Smooth muscle cell (in vitro differentiated cells): ENCODE measurements around the gene DCAF16. TPM values are rescaled to one million over a fixed set of nuclear protein-coding genes. Genes with fewer than 3 reads are reported as not detected.

Source experiments
- DNase-seq: peaks from one replicate; lab custom pipeline; 2025; ENCODE audit not compliant: unreplicated experiment; lab: John Stamatoyannopoulos, UW
- H2AFZ ChIP-seq: fragments of 200-600 bp; sonication (generic); 2 replicates; pipeline ENCODE4 v1.6.0; 2016; ENCODE audit warnings: antibody characterized with exemption, low read depth, mild to moderate bottlenecking
- H3F3A ChIP-seq: fragments of 200-600 bp; sonication (generic); 2 replicates; pipeline ENCODE4 v1.6.0; 2017; ENCODE audit warnings: antibody characterized with exemption, low read depth
- H3K27ac ChIP-seq: fragments of 200-600 bp; sonication (generic); 2 replicates; pipeline ENCODE4 v1.5.1; 2016; ENCODE audit warnings: low read depth, mild to moderate bottlenecking
- H3K27me3 ChIP-seq: fragments of 200-600 bp; sonication (generic); 2 replicates; pipeline ENCODE4 v1.6.1; 2016; ENCODE audit warnings: low read depth, mild to moderate bottlenecking
- H3K36me3 ChIP-seq: fragments of 200-600 bp; sonication (generic); 2 replicates; pipeline ENCODE4 v1.5.1; 2016; ENCODE audit warnings: low read depth
- H3K4me1 ChIP-seq: fragments of 200-600 bp; sonication (generic); 2 replicates; pipeline ENCODE4 v1.5.1; 2016; ENCODE audit warnings: low read depth
- H3K4me2 ChIP-seq: fragments of 200-600 bp; sonication (generic); 2 replicates; pipeline ENCODE4 v1.6.0; 2016; ENCODE audit warnings: mild to moderate bottlenecking
- H3K4me3 ChIP-seq: fragments of 200-600 bp; sonication (generic); 2 replicates; pipeline ENCODE4 v1.5.1; 2016; ENCODE audit warnings: mild to moderate bottlenecking
- H3K79me2 ChIP-seq: fragments of 200-600 bp; sonication (generic); 2 replicates; pipeline ENCODE4 v1.6.0; 2016; ENCODE audit warnings: low read depth, mild to moderate bottlenecking
- H3K9ac ChIP-seq: fragments of 200-600 bp; sonication (generic); 2 replicates; pipeline ENCODE4 v1.6.0; 2016; ENCODE audit warnings: low read depth
- H3K9me3 ChIP-seq: fragments of 200-600 bp; sonication (generic); replicated peaks from 2 replicates; pipeline ENCODE4 v1.5.1; 2016; ENCODE audit warnings: low read depth
- H4K20me1 ChIP-seq: fragments of 200-600 bp; sonication (generic); 2 replicates; pipeline ENCODE4 v1.6.0; 2016; ENCODE audit warnings: low read depth
- WGBS: methylation state at CpG from one replicate; pipeline ENCODE4 v1.1.7; 2016; ENCODE audit warnings: low lambda C conversion rate; 5-methylcytosine and 5-hydroxymethylcytosine counted together
- polyA plus RNA-seq: library from polyadenylated mRNA; unstranded; fragments of >200 nt; fragmentation: Nextera tagmentation; extraction: Ambion mirVana; gene quantifications from 2 replicates; pipeline ENCODE4 v1.2.1, GENCODE V29; 2016
- total RNA-seq: library from RNA; depleted of rRNA; stranded (reverse); fragments of >200 nt; gene quantifications from 2 replicates; pipeline ENCODE4 v1.2.3, GENCODE V29; 2014
- TF ChIP-seq, protein P1 (sequence below): fragments of 200-600 bp; sonication (generic); IDR thresholded peaks from 2 replicates; pipeline ENCODE4 v1.5.1; 2017; ENCODE audit warnings: borderline replicate concordance, mild to moderate bottlenecking, antibody characterized with exemption; ENCODE audit not compliant: insufficient read depth, poor library complexity, severe bottlenecking

Gene DCAF16
- total and polyA plus RNA-seq, 2 experiments from 2014 or later = 6.5 to 19.3 TPM

GRCh38 chr4:17781300-17782287 lies 29.0 kb downstream of the DCAF16 start, which contains the start of gene FAM184B:
Gene FAM184B, minus strand, starts transcription at chr4:17781621. Its CDS starts 322 bp downstream, at chr4:17781299.
- Histone ChIP-seq H3K27ac (no peak within 1 kb of the TSS), H2AFZ (no peak within 1 kb of the TSS), H3F3A (no peaks in the 10 kb centered on the region), H3K4me1 (peaks cover 13% of the 10 kb centered on the region), H3K4me3 (peak within 1 kb of the TSS; percentile 49), H4K20me1 (no peaks in the 10 kb centered on the region), H3K27me3 (peaks cover 69% of the 10 kb centered on the region), H3K9ac (no peak within 1 kb of the TSS), H3K4me2 (peak within 1 kb of the TSS; percentile 91), H3K79me2 (no peaks in the 10 kb centered on the region), H3K9me3 (no peaks in the 10 kb centered on the region), H3K36me3 (no peaks in the 10 kb centered on the region)
- WGBS = 4% methylated on average over 71 of the region's 82 CpGs
- TF ChIP-seq, protein P1, sequence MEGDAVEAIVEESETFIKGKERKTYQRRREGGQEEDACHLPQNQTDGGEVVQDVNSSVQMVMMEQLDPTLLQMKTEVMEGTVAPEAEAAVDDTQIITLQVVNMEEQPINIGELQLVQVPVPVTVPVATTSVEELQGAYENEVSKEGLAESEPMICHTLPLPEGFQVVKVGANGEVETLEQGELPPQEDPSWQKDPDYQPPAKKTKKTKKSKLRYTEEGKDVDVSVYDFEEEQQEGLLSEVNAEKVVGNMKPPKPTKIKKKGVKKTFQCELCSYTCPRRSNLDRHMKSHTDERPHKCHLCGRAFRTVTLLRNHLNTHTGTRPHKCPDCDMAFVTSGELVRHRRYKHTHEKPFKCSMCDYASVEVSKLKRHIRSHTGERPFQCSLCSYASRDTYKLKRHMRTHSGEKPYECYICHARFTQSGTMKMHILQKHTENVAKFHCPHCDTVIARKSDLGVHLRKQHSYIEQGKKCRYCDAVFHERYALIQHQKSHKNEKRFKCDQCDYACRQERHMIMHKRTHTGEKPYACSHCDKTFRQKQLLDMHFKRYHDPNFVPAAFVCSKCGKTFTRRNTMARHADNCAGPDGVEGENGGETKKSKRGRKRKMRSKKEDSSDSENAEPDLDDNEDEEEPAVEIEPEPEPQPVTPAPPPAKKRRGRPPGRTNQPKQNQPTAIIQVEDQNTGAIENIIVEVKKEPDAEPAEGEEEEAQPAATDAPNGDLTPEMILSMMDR = no peak
- no peak for DNase-seq

- Histone ChIP-seq H3K4me2 (peak overlapping the region; percentile 91), H3K9me3 (no peaks in the 10 kb centered on the region), H3K79me2 (no peaks in the 10 kb centered on the region), H3F3A (no peaks in the 10 kb centered on the region), H3K36me3 (no peaks in the 10 kb centered on the region), H3K4me3 (peak overlapping the region; percentile 49), H3K9ac (no peak overlapping the region), H3K27ac (no peak overlapping the region), H4K20me1 (no peaks in the 10 kb centered on the region), H3K4me1 (peaks cover 13% of the 10 kb centered on the region), H2AFZ (no peak overlapping the region), H3K27me3 (peaks cover 69% of the 10 kb centered on the region)
- DNase-seq = no peak
- TF ChIP-seq, protein P1 = no peak
- WGBS = 24% methylated on average over 31 of the region's 31 CpGs
Measured at GRCh38 chr4:17780501-17781299, 29.9 kb downstream of the DCAF16 start.

DNA sequence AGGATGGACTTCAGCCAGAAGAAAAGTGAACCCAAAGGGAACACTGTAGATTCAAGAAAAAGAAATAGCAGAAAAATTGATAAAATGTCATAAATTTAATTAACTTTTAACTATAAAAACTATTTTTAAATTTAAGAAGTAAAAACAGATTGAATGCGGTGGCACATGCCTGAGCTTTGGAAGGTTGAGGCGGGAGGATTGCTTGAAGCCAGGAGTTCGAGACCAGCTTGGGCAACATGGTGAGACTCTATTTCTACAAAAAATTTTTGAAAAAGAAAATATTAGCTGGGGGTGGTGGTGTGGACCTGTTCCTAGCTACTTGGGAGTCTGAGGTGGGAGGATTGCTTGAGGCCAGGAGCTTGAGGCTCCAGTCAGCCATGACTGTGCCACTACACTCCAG lies 32.1 kb downstream of the DCAF16 start:
- peaks cover 13% of the 10 kb centered on the region for H3K4me1 ChIP-seq
- DNase-seq = no peak
- no peak overlapping the region for H2AFZ ChIP-seq
- H3K27me3 ChIP-seq = peaks cover 60% of the 10 kb centered on the region
- no peaks in the 10 kb centered on the region for H3K9me3 ChIP-seq
- no peak overlapping the region for H3K4me3 ChIP-seq
- H3K27ac ChIP-seq = no peak overlapping the region
- TF ChIP-seq, protein P1 = no peak
- H3K79me2 ChIP-seq = no peaks in the 10 kb centered on the region
- H3F3A ChIP-seq = no peaks in the 10 kb centered on the region
- WGBS = 85% methylated on average over 3 of the region's 3 CpGs
- no peak overlapping the region for H3K4me2 ChIP-seq
- H3K36me3 ChIP-seq = no peaks in the 10 kb centered on the region
- H4K20me1 ChIP-seq = no peaks in the 10 kb centered on the region
- H3K9ac ChIP-seq = no peak overlapping the region
